Ecto neural progenitor cell (in vitro differentiated cells): ENCODE measurements around the gene AP2B1.
"Not testable (repeated sequence)": the region's sequence is repeated elsewhere in the genome, so short reads cannot be mapped to it uniquely, and the experiment has no call there.

Experiments used
- DNase-seq: peaks from one replicate; pipeline ENCODE4 v3.0.0-alpha.2; 2018; ENCODE audit warnings: low spot score

AP2B1 gene

DNA sequence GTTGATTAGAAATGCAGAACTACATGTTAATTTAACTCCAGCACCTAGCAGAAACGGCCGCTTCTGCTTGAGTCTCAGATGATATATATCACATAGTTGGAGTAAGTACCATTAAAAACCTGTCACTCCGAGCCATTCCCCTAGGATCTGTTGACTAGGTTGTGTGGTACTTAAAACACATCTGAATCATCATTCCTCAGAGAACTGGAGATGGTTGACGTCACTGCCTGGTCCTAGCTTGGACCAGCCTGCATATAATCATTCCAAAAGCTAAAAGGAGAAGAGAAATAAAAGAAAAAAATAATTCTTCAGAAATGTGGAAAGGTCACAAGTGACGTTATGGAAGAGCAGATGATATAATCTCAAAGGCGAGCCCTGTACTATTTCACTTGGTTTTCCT lies 113.0 kb downstream of the AP2B1 start:
- DNase-seq, result no peak

DNA sequence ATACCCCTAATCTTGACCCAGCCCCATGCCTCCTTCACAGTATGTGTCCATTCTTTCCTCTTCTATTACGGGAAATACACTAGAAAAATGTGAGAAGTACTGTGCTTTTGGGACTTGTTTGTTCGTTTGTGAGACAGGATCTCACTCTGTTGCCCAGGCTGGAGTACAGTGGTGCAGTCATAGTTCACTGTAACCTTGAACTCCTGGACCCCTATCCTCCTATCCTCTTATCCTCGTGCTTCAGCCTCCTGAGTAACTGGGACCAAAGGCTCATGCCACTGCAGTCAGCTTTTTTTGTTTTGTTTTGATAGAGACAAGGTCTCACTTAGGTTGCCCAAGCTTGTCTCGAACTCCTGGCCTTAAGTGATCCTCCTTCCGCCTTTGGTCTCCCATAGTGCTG lies 114.4 kb downstream of the AP2B1 start:
- no peak for DNase-seq

GRCh38 chr17:35703308-35703707 lies 116.2 kb downstream of the AP2B1 start:
- DNase-seq, result not testable (repeated sequence)

DNA sequence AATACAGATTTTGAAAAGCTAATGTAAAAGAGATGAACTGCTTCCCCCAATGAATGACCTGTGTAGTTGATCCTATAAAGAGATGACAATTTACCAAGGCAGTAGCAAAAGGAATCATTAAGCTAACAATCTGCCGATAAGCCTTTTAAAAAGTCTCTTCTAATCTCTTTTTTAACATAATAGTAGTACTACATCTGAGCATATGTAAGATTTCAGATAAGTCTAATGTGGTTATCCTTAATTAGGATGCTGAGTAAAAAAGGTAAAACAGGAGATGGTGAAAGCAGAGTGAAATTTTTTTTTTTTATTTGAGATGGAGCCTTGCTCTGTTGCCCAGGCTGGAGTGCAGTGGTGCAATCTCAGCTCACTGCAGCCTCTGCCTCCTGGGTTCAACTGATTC lies 118.1 kb downstream of the AP2B1 start:
- no peak for DNase-seq

DNA sequence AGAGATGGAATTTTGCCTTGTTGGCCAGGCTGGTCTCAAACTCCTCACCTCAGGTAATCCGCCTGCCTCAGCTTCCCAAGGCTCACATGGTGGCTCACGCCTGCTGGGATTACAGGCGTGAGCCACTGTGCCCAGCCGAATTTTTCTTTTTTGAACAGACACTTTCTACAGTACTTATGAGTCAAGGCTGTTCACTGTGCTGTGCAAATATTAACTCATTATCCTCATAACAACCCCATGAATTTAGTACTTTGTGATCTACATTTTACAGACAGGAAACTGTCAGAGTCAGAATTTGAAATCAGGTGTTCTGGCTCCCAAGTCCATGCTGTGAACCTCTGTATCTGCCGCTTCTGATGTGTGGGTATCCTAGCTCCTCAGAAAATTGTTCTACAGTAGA lies 118.6 kb downstream of the AP2B1 start:
- no peak for DNase-seq

GRCh38 chr17:35708149-35708548 lies 121.0 kb downstream of the AP2B1 start:
- no peak for DNase-seq

GRCh38 chr17:35708951-35709350 lies 121.8 kb downstream of the AP2B1 start:
- no peak for DNase-seq

- no peak for DNase-seq
Observed at GRCh38 chr17:35709874-35710273, 122.8 kb downstream of the AP2B1 start.

DNA sequence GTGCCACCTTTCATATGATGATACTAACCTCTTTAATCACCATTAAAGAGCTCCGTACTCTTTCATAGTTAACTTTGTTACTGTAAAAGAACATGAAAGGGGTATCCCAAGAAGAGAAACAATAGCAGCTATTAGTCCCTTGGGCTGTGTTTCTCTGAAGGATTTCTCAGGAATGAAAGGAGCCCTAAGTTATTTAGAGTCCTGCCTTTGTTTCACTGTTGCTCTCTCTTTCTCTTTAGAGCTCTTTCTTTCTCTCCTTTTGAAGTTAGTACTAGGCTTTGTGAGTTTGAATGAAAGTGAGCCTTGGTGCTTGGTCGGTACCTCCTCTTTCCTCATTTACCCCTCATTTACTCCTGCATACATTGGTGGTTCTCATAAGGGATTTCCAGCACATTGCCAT lies 123.8 kb downstream of the AP2B1 start:
- DNase-seq, result no peak

DNA sequence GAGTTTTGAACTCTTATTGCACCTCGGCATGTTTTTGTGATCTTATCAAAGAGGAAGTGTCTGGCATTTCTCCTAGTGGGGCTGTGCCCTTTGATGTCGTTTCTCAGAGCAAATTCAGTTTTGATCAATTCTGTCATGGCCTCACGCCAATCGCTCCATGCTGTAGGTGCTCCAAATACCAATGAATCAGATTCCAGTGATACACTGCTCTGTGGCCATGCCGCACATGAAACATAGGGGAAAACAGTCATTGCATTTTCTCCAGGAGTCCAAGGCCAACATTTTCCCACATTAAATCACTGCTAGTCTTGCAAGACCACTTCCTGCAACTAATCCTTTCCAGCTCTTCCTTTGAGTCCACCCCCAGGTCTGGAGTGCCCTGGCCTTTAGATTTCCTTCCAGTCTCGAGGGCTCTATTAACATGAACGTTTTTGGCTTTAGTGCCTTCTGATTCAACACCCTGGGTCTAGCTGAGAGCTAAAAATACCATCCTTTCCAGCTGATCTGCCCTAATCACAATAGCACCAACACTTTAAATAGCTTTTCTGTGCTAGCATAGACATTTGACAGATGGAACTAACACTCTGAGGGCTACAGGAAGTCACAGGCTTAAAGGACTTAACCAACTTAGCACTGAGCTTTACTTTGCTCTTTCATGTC lies 126.1 kb downstream of the AP2B1 start:
- DNase-seq, result no peak

DNA sequence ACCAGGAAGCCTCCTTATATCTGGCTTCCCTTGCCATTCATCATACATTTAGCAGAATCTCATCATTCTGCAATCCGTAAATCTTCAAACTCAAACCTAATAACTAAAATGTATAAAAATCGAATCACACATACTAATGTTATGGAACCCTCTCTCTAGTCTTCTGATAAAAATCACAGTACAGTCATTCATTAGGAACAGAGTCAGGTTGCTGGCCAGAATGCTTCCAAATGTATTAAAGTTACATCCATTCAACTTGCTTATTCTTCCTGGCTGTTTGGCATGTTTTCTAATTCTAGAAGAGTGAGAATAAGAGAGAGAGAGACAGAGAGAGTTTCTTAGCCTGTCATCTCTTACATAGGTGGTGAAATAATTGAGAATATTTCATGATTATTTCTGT lies 127.9 kb downstream of the AP2B1 start:
- DNase-seq, result no peak

DNA sequence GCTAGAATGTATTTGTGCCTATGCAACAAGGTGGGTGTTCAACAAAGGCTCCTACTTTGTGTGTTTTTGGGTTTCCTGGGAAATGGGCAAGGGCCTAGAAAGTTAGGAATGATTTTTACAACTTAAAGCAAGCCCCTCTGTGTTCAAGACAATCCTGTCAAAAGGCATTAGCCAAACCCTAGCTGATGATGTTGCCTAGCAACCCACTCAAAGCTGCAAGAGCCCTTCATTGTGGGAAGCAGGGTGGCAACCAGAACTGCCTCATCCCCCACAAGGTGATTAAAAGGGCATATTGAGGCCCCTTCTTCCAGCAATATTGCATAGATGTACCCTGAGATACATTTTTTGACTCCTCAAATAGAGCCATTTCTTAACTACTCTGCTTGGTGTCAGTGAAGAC lies 128.3 kb downstream of the AP2B1 start:
- DNase-seq, result peak; percentile 79

DNA sequence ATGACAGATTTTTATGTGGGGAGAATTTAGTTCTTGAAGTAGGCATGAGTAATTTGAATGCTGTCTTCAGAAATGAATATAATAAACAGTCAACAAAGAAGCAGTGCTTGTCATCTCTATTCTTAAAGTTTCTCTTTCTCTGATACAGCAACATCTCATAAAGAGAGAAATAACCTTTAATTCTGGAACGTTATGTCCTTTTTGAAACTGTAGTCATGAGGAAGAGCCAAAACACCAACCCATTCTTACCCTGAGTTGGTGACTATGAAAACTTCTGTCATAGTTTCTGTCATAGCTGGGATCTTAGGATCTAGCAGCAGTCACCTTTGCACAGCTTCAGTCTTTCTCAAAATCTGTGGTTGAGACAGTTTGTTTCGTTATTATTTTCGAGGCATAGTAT lies 129.1 kb downstream of the AP2B1 start:
- DNase-seq, result no peak

GRCh38 chr17:35716897-35717465 lies 129.9 kb downstream of the AP2B1 start:
- no peak for DNase-seq

- no peak for DNase-seq
Observed at GRCh38 chr17:35717475-35717874, 130.4 kb downstream of the AP2B1 start.

- no peak for DNase-seq
Observed at GRCh38 chr17:35723735-35724134, 136.6 kb downstream of the AP2B1 start.

- DNase-seq, result no peak
Observed at GRCh38 chr17:35725058-35725457, 137.9 kb downstream of the AP2B1 start.

GRCh38 chr17:35725802-35726126 lies 138.6 kb downstream of the AP2B1 start:
- no peak for DNase-seq

- no peak for DNase-seq
Observed at GRCh38 chr17:35726127-35726952, 139.2 kb downstream of the AP2B1 start.

GRCh38 chr17:35726953-35727460 lies 139.9 kb downstream of the AP2B1 start:
- DNase-seq, result no peak

DNA sequence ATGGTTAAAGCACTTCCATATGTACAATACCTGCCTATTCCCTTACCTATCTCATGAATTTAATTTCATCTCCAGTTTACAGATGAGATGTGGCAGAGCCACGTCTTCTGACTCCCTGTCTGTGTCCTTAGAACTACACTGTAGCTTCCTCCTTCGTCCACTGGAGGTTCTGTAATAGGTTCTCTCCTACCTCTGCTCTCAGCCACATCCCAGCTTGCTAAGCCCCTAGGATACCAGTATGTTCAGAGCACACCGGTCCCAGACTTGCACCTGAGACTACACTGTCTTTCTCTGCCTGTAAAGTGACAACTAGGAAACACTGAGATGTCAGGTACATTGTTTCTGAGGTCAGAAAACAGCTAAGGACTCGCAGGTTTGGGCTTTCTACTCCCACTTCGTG lies 140.5 kb downstream of the AP2B1 start:
- DNase-seq, result no peak

DNA sequence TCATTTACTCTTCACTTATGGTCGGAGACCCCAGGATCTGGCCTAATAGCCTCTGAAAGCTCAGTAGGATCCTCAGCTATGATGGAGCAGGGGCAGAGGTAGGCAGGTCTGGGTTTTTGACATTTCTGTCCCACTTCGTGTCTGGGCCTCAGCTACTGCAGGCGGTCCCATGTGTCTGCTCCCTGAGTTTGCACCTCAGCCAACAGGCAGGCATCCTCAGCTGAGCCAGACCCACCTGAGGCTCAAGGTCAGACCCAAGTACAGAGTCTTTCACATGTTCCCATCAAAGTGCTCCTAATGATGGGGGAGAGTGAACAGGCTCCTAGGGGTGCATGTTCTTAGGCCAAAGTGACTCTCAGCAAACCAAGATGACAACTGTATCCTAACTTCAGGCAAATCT lies 141.4 kb downstream of the AP2B1 start:
- DNase-seq, result no peak

DNA sequence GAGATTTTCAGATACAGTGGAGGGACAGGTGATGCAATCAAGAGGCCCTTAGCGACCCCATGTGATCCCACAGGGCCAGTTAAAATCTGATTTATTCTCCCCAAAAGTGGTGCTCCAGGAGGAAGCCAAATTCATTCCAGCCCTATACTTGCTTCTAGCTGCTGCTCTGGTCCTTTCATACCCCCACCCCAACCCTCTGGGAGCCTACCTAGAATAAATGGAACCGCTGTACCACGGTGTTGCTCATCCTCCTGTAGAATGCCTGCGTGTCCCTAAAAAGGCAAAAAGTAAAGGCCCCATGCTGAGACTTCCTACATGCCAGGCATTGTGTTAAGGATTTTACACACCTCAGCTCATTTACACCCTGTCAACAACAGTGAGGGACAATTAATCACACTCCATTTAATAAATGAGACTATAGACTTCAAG lies 142.3 kb downstream of the AP2B1 start:
- DNase-seq, result no peak
